Measurements from ENCODE around the gene CD320.
A peak's percentile ranks its signal among the peaks of the same experiment; 100 is the strongest.
"Not testable (repeated sequence)": the region's sequence is repeated elsewhere in the genome, so short reads cannot be mapped to it uniquely, and the experiment has no call there.

The CD320 gene

GRCh38 chr19:8333767-8334457, 25.8 kb upstream of the CD320 start:
- DNase-seq (ENCODE audit: low read depth in 1 of 2, low spot score in 1 of 2) = no peak

- no peak for DNase-seq (ENCODE audit: low read depth in 1 of 2, low spot score in 1 of 2)
Measured at GRCh38 chr19:8332976-8333766, 25.0 kb upstream of the CD320 start.

- no peak for DNase-seq (ENCODE audit: low read depth in 1 of 2, low spot score in 1 of 2)
Measured at GRCh38 chr19:8331263-8331845, 23.2 kb upstream of the CD320 start.

- DNase-seq (ENCODE audit: low read depth in 1 of 2, low spot score in 1 of 2) = no peak
Measured at GRCh38 chr19:8329996-8330395, 21.8 kb upstream of the CD320 start.

GRCh38 chr19:8325454-8325853, 17.3 kb upstream of the CD320 start:
- no peak for DNase-seq (ENCODE audit: low read depth in 1 of 2, low spot score in 1 of 2)

GRCh38 chr19:8324186-8325050, 16.3 kb upstream of the CD320 start:
- no peak for DNase-seq (ENCODE audit: low read depth in 1 of 2, low spot score in 1 of 2)

GRCh38 chr19:8323781-8324185, 15.6 kb upstream of the CD320 start:
- DNase-seq (ENCODE audit: low read depth in 1 of 2, low spot score in 1 of 2) = no peak

- DNase-seq (ENCODE audit: low read depth in 1 of 2, low spot score in 1 of 2) = no peak
Measured at GRCh38 chr19:8322638-8322997, 14.5 kb upstream of the CD320 start.

GRCh38 chr19:8321986-8322637, 14.0 kb upstream of the CD320 start:
- DNase-seq (ENCODE audit: low read depth in 1 of 2, low spot score in 1 of 2) = no peak

- peak; percentile 94 to 96 for DNase-seq (ENCODE audit: low read depth in 1 of 2, low spot score in 1 of 2)
Measured at GRCh38 chr19:8321067-8321985, 13.2 kb upstream of the CD320 start, which contains the start of the genes NDUFA7 and RPS28. Gene NDUFA7, minus strand, starts transcription at chr19:8321375. Its CDS starts 17 bp downstream, at chr19:8321358. Gene RPS28, plus strand, starts transcription at chr19:8321496. Its CDS starts 35 bp downstream, at chr19:8321531.

GRCh38 chr19:8320564-8321066, 12.5 kb upstream of the CD320 start:
- no peak for DNase-seq (ENCODE audit: low read depth in 1 of 2, low spot score in 1 of 2)

- no peak for DNase-seq (ENCODE audit: low read depth in 1 of 2, low spot score in 1 of 2)
Measured at GRCh38 chr19:8319807-8320520, 11.8 kb upstream of the CD320 start.

GRCh38 chr19:8318835-8319234, 10.7 kb upstream of the CD320 start:
- DNase-seq (ENCODE audit: low read depth in 1 of 2, low spot score in 1 of 2) = not testable (repeated sequence)

- DNase-seq (ENCODE audit: low read depth in 1 of 2, low spot score in 1 of 2) = no peak
Measured at GRCh38 chr19:8316351-8317125, 8.4 kb upstream of the CD320 start.

- not testable (repeated sequence) for DNase-seq (ENCODE audit: low read depth in 1 of 2, low spot score in 1 of 2)
Measured at GRCh38 chr19:8314981-8315640, 7.0 kb upstream of the CD320 start.

GRCh38 chr19:8311461-8312260, 3.5 kb upstream of the CD320 start:
- DNase-seq (ENCODE audit: low read depth in 1 of 2, low spot score in 1 of 2) = no peak
